SK-N-SH (cell line): ENCODE data around the gene SNED1. TPM values are rescaled to one million over a fixed set of nuclear protein-coding genes. Genes with fewer than 3 reads are reported as not detected.

ENCODE experiments used
- CTCF ChIA-PET: fragments of 300-600, 350-600 bp; formaldehyde crosslinking; extraction: SDS; loops from one replicate; lab custom pipeline; 2021; lab: Yijun Ruan, JAX
- POLR2A ChIA-PET: fragments of 350-600 bp; sonication (Branson Sonifier 250); formaldehyde crosslinking; extraction: SDS; loops from one replicate; lab custom pipeline; 2020; ENCODE audit warnings: antibody characterized with exemption, inconsistent platforms; lab: Yijun Ruan, JAX
- DNase-seq: peaks from one replicate; pipeline ENCODE4 v3.0.0; 2012
- H2AFZ ChIP-seq: fragments of 200-600 bp; sonication (generic); 2 replicates; pipeline ENCODE4 v1.8.1; 2016; ENCODE audit warnings: antibody characterized with exemption, mild to moderate bottlenecking, low read depth
- H3F3A ChIP-seq: fragments of 200-600 bp; sonication (generic); replicated peaks from 2 replicates; pipeline ENCODE3; 2016; ENCODE audit warnings: antibody characterized with exemption, mild to moderate bottlenecking; ENCODE audit not compliant: insufficient read depth
- H3K27ac ChIP-seq, 2 experiments: fragments of 200-500 bp in 1 of 2; fragments of 200-600 bp in 1 of 2; sonication (Bioruptor generic) in 1 of 2; sonication (generic), shearing (Covaris generic) in 1 of 2; 2 replicates each; pipeline versions ENCODE4 v1.5.1 to v1.6.1; 2014 to 2016; ENCODE audit warnings: low read depth in 2 of 2, inconsistent platforms in 1 of 2, low read length in 1 of 2, mild to moderate bottlenecking in 1 of 2, mixed read lengths in 1 of 2
- H3K27me3 ChIP-seq: fragments of 200-600 bp; sonication (generic), shearing (Covaris generic); 2 replicates; pipeline ENCODE4 v1.6.1; 2016; ENCODE audit warnings: mixed run types; ENCODE audit not compliant: insufficient read depth
- H3K36me3 ChIP-seq, 2 experiments: fragments of 200-500 bp in 1 of 2; fragments of 200-600 bp in 1 of 2; sonication (Bioruptor generic) in 1 of 2; sonication (generic) in 1 of 2; replicated peaks in 1 of 2; 2 replicates each; pipeline versions ENCODE3 to v1.5.1; 2014 to 2016; ENCODE audit warnings: low read length in 1 of 2, mild to moderate bottlenecking in 1 of 2; ENCODE audit not compliant: insufficient read depth in 2 of 2, control insufficient read depth in 1 of 2
- H3K4me1 ChIP-seq, 2 experiments: fragments of 200-500 bp in 1 of 2; fragments of 200-600 bp in 1 of 2; sonication (Bioruptor generic) in 1 of 2; sonication (generic), shearing (Covaris generic) in 1 of 2; 2 replicates each; pipeline versions ENCODE4 v1.5.1 to v1.6.1; 2014 to 2016; ENCODE audit warnings: low read depth in 1 of 2, low read length in 1 of 2, mixed run types in 1 of 2; ENCODE audit not compliant: insufficient read depth in 2 of 2, control insufficient read depth in 1 of 2
- H3K4me2 ChIP-seq: fragments of 200-600 bp; sonication (generic), shearing (Covaris generic); 2 replicates; pipeline ENCODE4 v1.6.1; 2017; ENCODE audit warnings: mixed run types
- H3K4me3 ChIP-seq, 2 experiments: fragments of 200-500 bp in 1 of 2; fragments of 200-600 bp in 1 of 2; sonication (Bioruptor generic) in 1 of 2; sonication (generic), shearing (Covaris generic) in 1 of 2; 2 replicates each; pipeline versions ENCODE4 v1.5.1 to v1.8.1; 2014 to 2016; ENCODE audit warnings: low read depth in 2 of 2, inconsistent platforms in 1 of 2, low read length in 1 of 2, mild to moderate bottlenecking in 1 of 2, mixed read lengths in 1 of 2, moderate library complexity in 1 of 2
- H3K79me2 ChIP-seq: fragments of 200-600 bp; sonication (generic); 2 replicates; pipeline ENCODE4 v1.8.1; 2017; ENCODE audit warnings: mild to moderate bottlenecking; ENCODE audit not compliant: insufficient read depth
- H3K9ac ChIP-seq: fragments of 200-600 bp; sonication (generic); 2 replicates; pipeline ENCODE4 v1.6.1; 2017; ENCODE audit warnings: mixed run types
- H3K9me2 ChIP-seq: fragments of 200-600 bp; sonication (generic); 2 replicates; pipeline ENCODE4 v1.6.1; 2017; ENCODE audit warnings: mixed run types
- H3K9me3 ChIP-seq: fragments of 200-600 bp; sonication (generic); 2 replicates; pipeline ENCODE4 v1.6.1; 2017; ENCODE audit warnings: mixed run types, mild to moderate bottlenecking, moderate library complexity
- H4K20me1 ChIP-seq: fragments of 200-600 bp; sonication (generic); 2 replicates; pipeline ENCODE4 v1.6.1; 2017; ENCODE audit warnings: mild to moderate bottlenecking, mixed run types; ENCODE audit not compliant: insufficient read depth
- IRF3 ChIP-seq: fragments of 150-350 bp; IDR thresholded peaks from 2 replicates; pipeline ENCODE4 v1.6.1; 2016; ENCODE audit warnings: mild to moderate bottlenecking, low read depth, low read length
- JUND ChIP-seq: IDR thresholded peaks from 2 replicates; pipeline ENCODE4 v1.4.0; 2012
- SIN3A ChIP-seq: IDR thresholded peaks from 2 replicates; pipeline ENCODE4 v1.6.1; 2012; ENCODE audit warnings: low read depth, mild to moderate bottlenecking, low read length, moderate library complexity, borderline replicate concordance
- TCF12 ChIP-seq: IDR thresholded peaks from 2 replicates; pipeline ENCODE4 v1.4.0; 2012
- TEAD4 ChIP-seq: IDR thresholded peaks from 2 replicates; pipeline ENCODE4 v1.4.0; 2012; ENCODE audit warnings: mild to moderate bottlenecking, borderline replicate concordance; ENCODE audit not compliant: insufficient read depth
- ZBTB33 ChIP-seq: IDR thresholded peaks from 2 replicates; pipeline ENCODE4 v1.4.0; 2012; ENCODE audit warnings: low read depth, borderline replicate concordance
- WGBS: methylation state at CpG from one replicate; pipeline ENCODE4 v1.1.6; 2017; ENCODE audit warnings: low lambda C conversion rate; 5-methylcytosine and 5-hydroxymethylcytosine counted together
- polyA plus RNA-seq, 3 experiments: library from polyadenylated mRNA; depleted of rRNA; stranded (reverse); fragments of >200 nt; gene quantifications; 2 replicates each; pipeline ENCODE4 v1.2.3, GENCODE V29; 2012
- TF ChIP-seq, protein P1 (sequence below): IDR thresholded peaks from 2 replicates; pipeline ENCODE4 v1.6.1; 2012; ENCODE audit warnings: mild to moderate bottlenecking, low read depth, low read length, moderate library complexity

Gene SNED1
- polyA plus RNA-seq, 1 of the 3 experiments (the other 2 are of a cell fraction), result 0.03 TPM

DNA sequence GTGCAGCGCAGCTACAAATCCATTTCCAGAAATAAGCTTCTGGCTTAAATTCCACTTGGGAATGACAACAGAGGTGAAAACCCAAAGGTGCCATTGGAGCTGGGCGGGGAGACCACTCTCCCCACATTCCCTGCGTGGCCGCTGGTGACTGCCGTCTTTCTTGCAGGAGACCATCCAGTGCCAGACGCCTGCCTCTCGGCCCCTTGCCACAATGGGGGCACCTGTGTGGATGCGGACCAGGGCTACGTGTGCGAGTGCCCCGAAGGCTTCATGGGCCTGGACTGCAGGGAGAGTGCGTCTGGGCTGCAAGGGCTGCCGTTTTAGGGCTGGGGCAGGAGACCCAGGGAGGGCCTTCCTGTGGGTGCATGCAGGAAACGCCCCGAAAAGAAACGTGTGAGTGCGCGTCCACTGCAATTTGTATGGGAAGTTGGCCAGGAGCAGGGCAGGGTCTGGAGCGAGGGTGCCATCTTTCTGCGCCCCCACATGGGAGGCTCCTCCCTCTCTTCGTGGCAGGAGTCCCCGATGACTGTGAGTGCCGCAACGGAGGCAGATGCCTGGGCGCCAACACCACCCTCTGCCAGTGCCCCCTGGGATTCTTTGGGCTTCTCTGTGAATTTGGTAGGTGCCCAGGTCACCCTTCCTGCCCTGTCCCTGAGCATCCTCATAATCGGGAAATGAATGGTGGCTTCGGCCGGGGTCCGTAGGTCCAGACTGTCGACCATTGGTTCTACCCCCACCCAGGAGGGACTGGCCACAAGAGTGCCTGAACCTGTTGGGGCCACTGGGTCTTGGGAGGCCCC lies 49.9 kb downstream of the SNED1 start:
- POLR2A ChIA-PET, result no interaction called here

DNA sequence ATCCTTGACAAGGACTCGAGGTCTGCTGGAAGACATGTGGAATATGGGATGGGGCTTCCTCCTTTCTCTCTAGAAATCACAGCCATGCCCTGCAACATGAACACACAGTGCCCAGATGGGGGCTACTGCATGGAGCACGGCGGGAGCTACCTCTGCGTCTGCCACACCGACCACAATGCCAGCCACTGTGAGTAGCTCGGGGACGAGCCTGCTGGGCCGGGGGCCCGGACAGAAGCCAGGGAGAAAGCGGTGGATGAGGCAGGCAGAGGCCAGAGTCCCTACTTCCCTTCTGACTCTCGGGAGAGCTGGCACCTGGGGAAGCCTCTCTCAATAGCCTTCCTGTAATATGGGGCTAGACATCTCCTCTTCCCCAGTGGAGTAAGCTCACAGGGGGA lies 50.5 kb downstream of the SNED1 start:
- H3F3A ChIP-seq, result no peaks in the 10 kb centered on the region
- no peak overlapping the region for H2AFZ ChIP-seq
- H3K4me3 ChIP-seq, result no peak overlapping the region
- H3K4me1 ChIP-seq, result no peaks in the 10 kb centered on the region; a peak in 1 of 4 replicates
- H3K36me3 ChIP-seq, result no peaks in the 10 kb centered on the region
- H3K27me3 ChIP-seq, result no peaks in the 10 kb centered on the region
- H3K9ac ChIP-seq, result no peak overlapping the region
- POLR2A ChIA-PET, result no interaction called here
- no peaks in the 10 kb centered on the region for H3K79me2 ChIP-seq
- no peaks in the 10 kb centered on the region for H4K20me1 ChIP-seq
- no peak for TF ChIP-seq JUND
- TF ChIP-seq TCF12, result no peak
- TF ChIP-seq ZBTB33, result no peak
- TF ChIP-seq TEAD4, result no peak
- TF ChIP-seq IRF3, result no peak
- H3K9me2 ChIP-seq, result no peaks in the 10 kb centered on the region
- no peak for DNase-seq
- 71% methylated on average over 5 of the region's 11 CpGs for WGBS
- H3K27ac ChIP-seq, result no peak overlapping the region
- H3K4me2 ChIP-seq, result no peak overlapping the region
- CTCF ChIA-PET, result interaction anchor here (1.9 kb wide), 1 partner anchor 8 kb away, joined by 5 read pairs; no protein-coding TSS in a partner anchor
- H3K9me3 ChIP-seq, result no peaks in the 10 kb centered on the region

More for the DNA sequence above, 49.9 kb downstream of the SNED1 start:
- no peaks in the 10 kb centered on the region; a peak in 1 of 4 replicates for H3K4me1 ChIP-seq
- H3F3A ChIP-seq, result no peaks in the 10 kb centered on the region
- H3K4me2 ChIP-seq, result no peak overlapping the region
- no peaks in the 10 kb centered on the region for H3K27me3 ChIP-seq
- CTCF ChIA-PET, result interaction anchor here (0.6 to 1.9 kb wide), 2 partner anchors 9 to 240 kb away, joined by 3 to 5 read pairs; no protein-coding TSS in a partner anchor
- TF ChIP-seq SIN3A, result no peak
- TF ChIP-seq, protein P1, sequence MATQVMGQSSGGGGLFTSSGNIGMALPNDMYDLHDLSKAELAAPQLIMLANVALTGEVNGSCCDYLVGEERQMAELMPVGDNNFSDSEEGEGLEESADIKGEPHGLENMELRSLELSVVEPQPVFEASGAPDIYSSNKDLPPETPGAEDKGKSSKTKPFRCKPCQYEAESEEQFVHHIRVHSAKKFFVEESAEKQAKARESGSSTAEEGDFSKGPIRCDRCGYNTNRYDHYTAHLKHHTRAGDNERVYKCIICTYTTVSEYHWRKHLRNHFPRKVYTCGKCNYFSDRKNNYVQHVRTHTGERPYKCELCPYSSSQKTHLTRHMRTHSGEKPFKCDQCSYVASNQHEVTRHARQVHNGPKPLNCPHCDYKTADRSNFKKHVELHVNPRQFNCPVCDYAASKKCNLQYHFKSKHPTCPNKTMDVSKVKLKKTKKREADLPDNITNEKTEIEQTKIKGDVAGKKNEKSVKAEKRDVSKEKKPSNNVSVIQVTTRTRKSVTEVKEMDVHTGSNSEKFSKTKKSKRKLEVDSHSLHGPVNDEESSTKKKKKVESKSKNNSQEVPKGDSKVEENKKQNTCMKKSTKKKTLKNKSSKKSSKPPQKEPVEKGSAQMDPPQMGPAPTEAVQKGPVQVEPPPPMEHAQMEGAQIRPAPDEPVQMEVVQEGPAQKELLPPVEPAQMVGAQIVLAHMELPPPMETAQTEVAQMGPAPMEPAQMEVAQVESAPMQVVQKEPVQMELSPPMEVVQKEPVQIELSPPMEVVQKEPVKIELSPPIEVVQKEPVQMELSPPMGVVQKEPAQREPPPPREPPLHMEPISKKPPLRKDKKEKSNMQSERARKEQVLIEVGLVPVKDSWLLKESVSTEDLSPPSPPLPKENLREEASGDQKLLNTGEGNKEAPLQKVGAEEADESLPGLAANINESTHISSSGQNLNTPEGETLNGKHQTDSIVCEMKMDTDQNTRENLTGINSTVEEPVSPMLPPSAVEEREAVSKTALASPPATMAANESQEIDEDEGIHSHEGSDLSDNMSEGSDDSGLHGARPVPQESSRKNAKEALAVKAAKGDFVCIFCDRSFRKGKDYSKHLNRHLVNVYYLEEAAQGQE, result no peak
- WGBS, result 73% methylated on average over 12 of the region's 30 CpGs
- no peak overlapping the region for H3K9ac ChIP-seq
- no peaks in the 10 kb centered on the region for H3K36me3 ChIP-seq
- H3K4me3 ChIP-seq, result no peak overlapping the region
- DNase-seq, result no peak
- no peaks in the 10 kb centered on the region for H3K9me2 ChIP-seq
- no peaks in the 10 kb centered on the region for H4K20me1 ChIP-seq
- H2AFZ ChIP-seq, result no peak overlapping the region
- H3K27ac ChIP-seq, result no peak overlapping the region
- H3K9me3 ChIP-seq, result no peaks in the 10 kb centered on the region
- H3K79me2 ChIP-seq, result no peaks in the 10 kb centered on the region
